ENCODE data around the gene ZKSCAN7.

The ZKSCAN7 gene

GRCh38 chr3:44554626-44555592 lies at the start of gene ZKSCAN7:
TSS of gene ZKSCAN7 (plus strand) at chr3:44555193. CDS start at chr3:44557048, 1,855 bp downstream.
- H3K4me3 ChIP-seq (ENCODE audit: low read depth, low read length) = peak within 1 kb of the TSS; percentile 67
- TF ChIP-seq CTCF (IDR thresholded peaks at IDR 0.05; ENCODE audit: borderline replicate concordance, insufficient read depth, low read depth, low read length) = 0 out of 2 replicates have a peak, but pooled peaks have one; percentile 10

- TF ChIP-seq CTCF (IDR thresholded peaks at IDR 0.05; ENCODE audit: borderline replicate concordance, insufficient read depth, low read depth, low read length) = no peak
- no peak overlapping the region for H3K4me3 ChIP-seq (ENCODE audit: low read depth, low read length)
These were observed 48.4 kb upstream of the ZKSCAN7 start for GRCh38 chr3:44506556-44506955.

- TF ChIP-seq CTCF (IDR thresholded peaks at IDR 0.05; ENCODE audit: borderline replicate concordance, insufficient read depth, low read depth, low read length) = no peak
- H3K4me3 ChIP-seq (ENCODE audit: low read depth, low read length) = no peak overlapping the region
These were observed 48.0 kb upstream of the ZKSCAN7 start for GRCh38 chr3:44506961-44507360.

GRCh38 chr3:44509393-44509921 lies 45.5 kb upstream of the ZKSCAN7 start:
- H3K4me3 ChIP-seq (ENCODE audit: low read depth, low read length) = peak overlapping the region; percentile 74
- TF ChIP-seq CTCF (IDR thresholded peaks at IDR 0.05; ENCODE audit: borderline replicate concordance, insufficient read depth, low read depth, low read length) = no peak

GRCh38 chr3:44510000-44510368 lies 45.0 kb upstream of the ZKSCAN7 start:
- no peak for TF ChIP-seq CTCF (IDR thresholded peaks at IDR 0.05; ENCODE audit: borderline replicate concordance, insufficient read depth, low read depth, low read length)

GRCh38 chr3:44511238-44511566 lies 43.8 kb upstream of the ZKSCAN7 start:
- peak overlapping the region; percentile 74 for H3K4me3 ChIP-seq (ENCODE audit: low read depth, low read length)
- no peak for TF ChIP-seq CTCF (IDR thresholded peaks at IDR 0.05; ENCODE audit: borderline replicate concordance, insufficient read depth, low read depth, low read length)

More at GRCh38 chr3:44510000-44510368, 45.0 kb upstream of the ZKSCAN7 start:
- peak overlapping the region; percentile 74 for H3K4me3 ChIP-seq (ENCODE audit: low read depth, low read length)

- no peak overlapping the region for H3K4me3 ChIP-seq (ENCODE audit: low read depth, low read length)
- no peak for TF ChIP-seq CTCF (IDR thresholded peaks at IDR 0.05; ENCODE audit: borderline replicate concordance, insufficient read depth, low read depth, low read length)
These were observed 41.5 kb upstream of the ZKSCAN7 start for GRCh38 chr3:44513513-44513912.

Data from GM12875 (cell line).